Peyer's patch (tissue), 4 donors: Measurements from ENCODE around the gene MGMT.

Source experiments
- POLR2A ChIP-seq, 2 donors: fragments of 450-650 bp; IDR thresholded peaks; one replicate each; pipeline ENCODE4 v1.5.1; 2017; ENCODE audit warnings: antibody characterized with exemption in 2 of 2, mild to moderate bottlenecking in 2 of 2, moderate library complexity in 2 of 2
- TF ChIP-seq, protein P1 (sequence below), 6 experiments: fragments of 450-650 bp in 4 of 6; fragments of 200-600 bp in 2 of 6; sonication (generic) in 1 of 6; IDR thresholded peaks; one replicate each; pipeline ENCODE4 v1.5.1; 2017 to 2019; ENCODE audit warnings: antibody characterized with exemption in 6 of 6, mild to moderate bottlenecking in 3 of 6, moderate library complexity in 1 of 6

DNA sequence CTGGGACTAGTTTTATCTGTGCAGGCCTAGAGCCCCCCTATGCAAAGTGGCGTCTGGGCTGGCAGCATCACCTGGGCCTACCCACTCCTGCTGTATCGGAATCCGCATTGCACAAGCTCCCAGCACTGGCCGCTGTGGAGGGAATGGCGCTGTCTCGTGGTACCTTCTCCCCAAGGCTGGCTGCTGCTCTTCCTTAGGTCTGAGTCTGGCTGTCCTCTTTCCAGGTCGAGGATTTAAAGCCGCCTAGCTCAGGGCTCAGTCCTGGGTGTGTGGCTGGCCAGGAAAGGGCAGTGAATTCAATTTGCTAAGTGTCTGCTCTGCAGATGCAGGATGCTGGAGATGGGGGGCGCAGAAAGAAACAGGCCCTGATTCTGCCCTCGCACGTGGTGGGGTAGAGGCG lies 44.7 kb downstream of the MGMT start:
- no peak for TF ChIP-seq POLR2A (IDR thresholded peaks at IDR 0.05)
- TF ChIP-seq, protein P1, sequence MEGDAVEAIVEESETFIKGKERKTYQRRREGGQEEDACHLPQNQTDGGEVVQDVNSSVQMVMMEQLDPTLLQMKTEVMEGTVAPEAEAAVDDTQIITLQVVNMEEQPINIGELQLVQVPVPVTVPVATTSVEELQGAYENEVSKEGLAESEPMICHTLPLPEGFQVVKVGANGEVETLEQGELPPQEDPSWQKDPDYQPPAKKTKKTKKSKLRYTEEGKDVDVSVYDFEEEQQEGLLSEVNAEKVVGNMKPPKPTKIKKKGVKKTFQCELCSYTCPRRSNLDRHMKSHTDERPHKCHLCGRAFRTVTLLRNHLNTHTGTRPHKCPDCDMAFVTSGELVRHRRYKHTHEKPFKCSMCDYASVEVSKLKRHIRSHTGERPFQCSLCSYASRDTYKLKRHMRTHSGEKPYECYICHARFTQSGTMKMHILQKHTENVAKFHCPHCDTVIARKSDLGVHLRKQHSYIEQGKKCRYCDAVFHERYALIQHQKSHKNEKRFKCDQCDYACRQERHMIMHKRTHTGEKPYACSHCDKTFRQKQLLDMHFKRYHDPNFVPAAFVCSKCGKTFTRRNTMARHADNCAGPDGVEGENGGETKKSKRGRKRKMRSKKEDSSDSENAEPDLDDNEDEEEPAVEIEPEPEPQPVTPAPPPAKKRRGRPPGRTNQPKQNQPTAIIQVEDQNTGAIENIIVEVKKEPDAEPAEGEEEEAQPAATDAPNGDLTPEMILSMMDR (IDR thresholded peaks at IDR 0.05) = no peak
